ENCODE measurements around the gene ATP5MC3. TPM values are rescaled to one million over a fixed set of nuclear protein-coding genes. Genes with fewer than 3 reads are reported as not detected.

ATP5MC3 gene
- 290 and 461 TPM in 2 replicates for total RNA-seq

DNA sequence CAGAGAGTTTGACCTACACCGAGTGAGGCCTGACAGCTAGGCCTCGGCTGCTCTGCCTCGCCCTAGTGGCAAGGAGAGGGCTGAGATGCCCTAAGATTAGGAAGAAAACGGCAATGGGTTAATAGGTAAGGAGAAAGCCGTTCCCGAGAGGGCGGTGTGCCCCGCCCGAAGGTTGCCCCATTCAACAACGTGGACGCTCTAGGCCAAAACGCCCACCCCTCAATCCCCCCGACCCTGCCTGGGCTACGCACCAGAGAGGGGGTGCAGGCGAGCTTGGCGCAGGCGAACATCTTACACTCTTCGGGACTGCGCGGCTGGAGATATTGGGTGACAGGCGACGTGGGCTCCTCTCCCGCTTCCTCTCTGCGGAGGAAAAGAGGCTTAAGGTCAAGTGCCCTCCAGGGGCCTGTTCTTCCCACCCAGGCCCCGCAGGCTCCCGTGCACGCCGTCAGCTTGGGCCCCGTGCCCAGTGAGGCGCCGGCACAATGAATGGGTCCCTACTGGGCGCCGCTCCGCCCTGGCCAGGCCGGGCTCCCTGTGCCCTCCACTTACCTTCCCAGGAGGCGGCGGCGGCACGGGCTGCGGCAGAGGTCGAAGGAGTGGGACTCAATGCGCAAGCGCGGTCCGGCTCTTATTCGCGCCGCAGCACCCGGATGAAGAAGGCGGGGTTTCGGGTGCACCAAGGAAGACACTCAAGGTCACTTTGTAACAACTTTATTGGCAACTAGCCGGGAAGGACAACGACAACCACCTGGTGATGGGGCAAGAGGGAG lies at the start of gene ATP5MC3:
TSS of gene ATP5MC3 (minus strand) at position 607 of the 773 bp plus-strand sequence. CDS start at position 290, 317 bp downstream.

GRCh38 chr2:175167792-175168563 lies 13.5 kb downstream of the ATP5MC3 start, which contains the start of gene ATF2:
ATF2 (minus strand) TSS chr2:175168203; CDS start chr2:175136443, 31,760 bp downstream.

Other genes with a start within 250 kb of the ATP5MC3 start
- gene CHN1, start 176.3 kb downstream of the ATP5MC3 start, total RNA-seq = 0.65 and 1.1 TPM in 2 replicates
- 18.7 and 26.8 TPM in 2 replicates for gene ATF2, start 13.5 kb downstream of the ATP5MC3 start, total RNA-seq